Sciatic nerve (tissue), 2 donors: ENCODE data around the gene LMAN1L. TPM values are rescaled to one million over a fixed set of nuclear protein-coding genes. Genes with fewer than 3 reads are reported as not detected.

Source experiments
- ATAC-seq: fragments of 200-7000 bp; cut with Tn5 transposase; one replicate; pipeline ENCODE4 v1.9.1; 2020; ENCODE audit warnings: mild to moderate bottlenecking, moderate library complexity
- DNase-seq: peaks from one replicate; pipeline ENCODE4 v3.0.0-alpha.2; 2020; ENCODE audit warnings: low spot score
- intact Hi-C: fragments of 100-400 bp; cut with DNase I; formaldehyde crosslinking; loops from one replicate; pipeline ENCODE4 v1.14.2; 2022
- total RNA-seq: library from RNA; stranded (reverse); fragmentation: NEBNext Ultra II Directional; extraction: Animal tissue kit (Norgen Biotek cat#: 25700); gene quantifications from one replicate; pipeline ENCODE4 v1.2.1, GENCODE V29; 2021
- donor health status: DM: no; HTN: no; CAD: no.
- donor health status: DM: no; HTN: no; CAD: no.

LMAN1L gene
- total RNA-seq, 1 donor from 2014 or later, result not detected

DNA sequence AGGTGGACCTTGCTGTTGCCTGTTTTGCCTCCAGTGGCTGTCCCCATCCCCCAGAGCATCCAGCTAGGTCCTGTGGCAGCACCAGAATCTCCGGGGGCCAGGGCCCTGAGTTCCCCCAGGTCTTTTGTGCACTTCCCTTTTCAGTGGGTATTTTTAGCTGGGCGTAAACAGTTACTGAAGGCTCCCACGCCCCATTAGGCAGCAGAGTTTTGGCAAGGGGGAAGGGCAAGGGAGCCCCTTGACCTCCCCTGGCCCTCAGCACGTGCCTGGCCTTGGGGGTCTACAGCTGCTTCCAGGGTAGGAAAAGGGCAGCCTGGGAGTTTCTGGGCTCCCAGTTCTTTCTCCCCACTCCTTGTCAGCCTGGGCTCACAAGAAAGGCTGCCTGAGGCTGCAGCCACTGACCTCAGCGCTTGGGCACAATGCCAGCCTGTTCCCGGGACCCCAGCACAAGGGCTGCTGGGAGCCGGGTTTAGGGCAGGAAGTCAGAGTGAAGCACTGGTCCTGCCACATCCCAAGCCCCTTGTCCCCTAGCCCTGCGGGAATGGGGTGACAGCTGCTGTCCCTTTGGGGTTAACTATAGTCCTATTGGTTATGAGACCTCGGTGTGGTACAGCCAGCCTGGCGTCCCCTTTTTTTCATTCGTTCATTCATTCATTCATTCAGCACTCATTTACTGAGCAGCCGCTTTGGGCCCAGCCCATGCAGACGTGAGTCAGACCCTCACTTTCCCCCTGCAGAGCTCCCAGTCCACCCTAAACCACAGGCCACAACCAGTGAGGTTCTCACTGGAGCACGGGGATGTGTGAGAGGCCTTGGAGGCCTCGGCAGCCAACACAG is 22.3 kb upstream of the LMAN1L start:
- ATAC-seq, result peak; percentile 60
- intact Hi-C loops, result no loop called here
- DNase-seq, result peak; percentile 92

DNA sequence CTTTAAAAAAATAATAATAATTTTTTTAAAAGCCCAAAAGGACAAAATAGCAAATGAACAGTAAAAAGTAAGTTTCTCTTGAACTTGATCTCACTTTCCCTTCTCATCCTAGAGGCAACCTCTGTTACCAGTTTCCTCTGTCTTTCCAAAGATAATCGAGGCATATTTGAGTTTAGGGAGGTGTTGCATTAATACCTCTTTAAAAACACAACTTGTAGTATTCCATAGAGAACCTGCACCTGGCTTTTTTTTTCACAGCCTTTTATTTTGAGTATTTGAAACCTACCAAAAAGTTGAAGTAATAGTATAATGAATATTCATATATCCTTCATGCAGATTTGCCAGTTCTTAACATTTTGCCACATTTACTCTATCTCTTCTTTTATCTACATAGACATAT is 21.6 kb upstream of the LMAN1L start:
- ATAC-seq (no peak), DNase-seq (no peak)
- intact Hi-C loops, result no loop called here

DNA sequence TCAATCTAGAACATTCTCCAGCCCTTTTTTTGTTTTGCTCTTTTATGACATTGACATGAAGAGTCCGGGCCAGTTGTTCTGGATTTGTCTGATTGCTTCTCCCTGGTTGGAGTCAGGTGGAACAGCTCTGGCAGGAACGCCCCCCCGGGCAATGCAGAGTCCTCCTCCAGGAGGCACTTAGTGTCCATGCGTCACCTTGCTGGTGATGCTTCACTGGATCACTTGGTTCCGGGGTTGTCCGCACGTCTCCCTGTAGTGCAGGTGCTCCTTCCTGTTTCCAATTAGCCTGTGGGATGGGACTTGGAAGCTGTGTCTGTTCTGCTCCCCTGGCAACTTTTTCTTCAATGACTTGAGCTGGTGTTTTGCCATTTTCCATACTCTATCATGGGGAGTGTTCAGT is 21.0 kb upstream of the LMAN1L start:
- no peak for DNase-seq
- ATAC-seq, result no peak
- intact Hi-C loops, result no loop called here

DNA sequence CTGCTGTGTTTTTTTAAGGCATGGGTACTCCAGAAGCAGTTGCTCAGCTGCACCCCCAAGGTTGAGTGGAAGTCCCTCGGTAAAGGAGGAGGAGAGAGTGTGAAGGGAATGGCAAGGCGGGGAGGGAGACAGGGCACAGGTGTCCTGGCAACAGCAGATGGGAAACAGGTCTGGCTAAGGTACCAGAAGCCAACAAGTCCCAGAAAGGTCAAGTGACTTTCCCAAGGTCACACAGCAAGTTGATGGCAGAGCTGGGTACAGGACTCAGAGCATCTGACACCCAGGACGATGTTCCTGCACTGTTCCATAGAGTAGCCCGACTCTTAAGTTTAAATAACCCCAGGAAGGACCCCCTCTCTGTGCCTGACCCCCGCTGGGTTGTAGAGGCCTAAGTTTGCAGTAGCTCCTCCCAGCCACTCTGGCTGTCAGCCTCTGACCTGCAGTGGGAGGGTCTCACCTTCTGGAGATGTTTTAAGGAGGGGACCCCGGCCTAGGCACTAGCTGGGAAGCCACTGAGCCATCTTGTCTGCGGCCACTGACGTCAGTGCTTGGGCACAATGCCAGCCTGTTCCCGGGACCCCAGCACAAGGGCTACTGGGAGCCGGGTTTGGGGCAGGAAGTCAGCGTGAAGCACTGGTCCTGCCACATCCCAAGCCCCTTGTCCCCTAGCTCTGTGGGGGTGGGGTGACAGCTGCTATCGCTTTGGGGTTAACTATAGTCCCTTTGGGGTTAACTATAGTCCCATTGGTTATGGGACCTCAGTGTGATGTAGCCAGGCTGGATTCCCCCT is 20.2 kb upstream of the LMAN1L start:
- ATAC-seq (no peak), DNase-seq (no peak)
- intact Hi-C loops, result no loop called here

DNA sequence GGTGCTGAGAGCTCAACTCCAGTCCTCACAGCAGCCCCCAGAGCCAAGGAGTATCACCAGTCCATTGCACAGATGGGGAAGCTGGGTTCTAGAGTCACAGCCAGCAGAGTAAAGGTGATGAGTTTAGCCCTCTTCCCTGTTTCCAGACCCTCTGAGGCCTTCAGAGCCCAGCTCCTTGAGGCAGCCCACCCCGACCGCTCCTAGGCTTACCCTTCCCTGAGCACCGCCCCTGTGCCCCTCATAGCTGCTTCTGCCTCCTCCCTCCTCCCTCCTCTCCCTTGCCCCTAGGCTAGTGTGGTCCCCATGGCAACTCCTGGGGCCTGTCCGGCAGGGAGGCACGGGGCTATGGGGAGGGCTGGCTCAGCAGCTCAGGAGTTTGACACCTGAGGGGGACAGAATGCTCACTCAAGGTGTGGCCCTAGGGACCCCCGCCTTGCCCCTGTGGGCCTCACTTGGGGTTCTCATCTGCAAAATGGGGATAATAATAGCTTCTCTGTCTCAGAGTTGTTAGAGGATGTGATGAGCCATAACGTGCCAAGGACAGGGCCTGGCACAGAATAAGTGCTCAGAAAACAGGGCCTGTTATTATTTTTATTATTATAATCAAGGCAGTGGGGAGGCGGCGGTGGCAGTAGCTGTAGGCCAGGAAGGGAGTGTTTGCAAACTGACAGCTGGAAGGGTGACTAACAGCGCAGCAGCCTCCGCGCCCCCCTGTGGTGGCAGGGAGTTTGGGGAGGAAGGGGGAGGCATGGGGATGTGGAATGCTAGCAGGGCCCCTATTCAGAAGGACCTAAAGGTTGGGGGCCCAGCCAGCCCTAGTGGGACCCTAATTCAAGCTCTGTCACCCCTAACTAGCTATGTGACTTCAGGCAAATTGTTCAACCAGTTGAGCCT is 19.3 kb upstream of the LMAN1L start:
- intact Hi-C loops, result no loop called here
- ATAC-seq (no peak), DNase-seq (no peak)

DNA sequence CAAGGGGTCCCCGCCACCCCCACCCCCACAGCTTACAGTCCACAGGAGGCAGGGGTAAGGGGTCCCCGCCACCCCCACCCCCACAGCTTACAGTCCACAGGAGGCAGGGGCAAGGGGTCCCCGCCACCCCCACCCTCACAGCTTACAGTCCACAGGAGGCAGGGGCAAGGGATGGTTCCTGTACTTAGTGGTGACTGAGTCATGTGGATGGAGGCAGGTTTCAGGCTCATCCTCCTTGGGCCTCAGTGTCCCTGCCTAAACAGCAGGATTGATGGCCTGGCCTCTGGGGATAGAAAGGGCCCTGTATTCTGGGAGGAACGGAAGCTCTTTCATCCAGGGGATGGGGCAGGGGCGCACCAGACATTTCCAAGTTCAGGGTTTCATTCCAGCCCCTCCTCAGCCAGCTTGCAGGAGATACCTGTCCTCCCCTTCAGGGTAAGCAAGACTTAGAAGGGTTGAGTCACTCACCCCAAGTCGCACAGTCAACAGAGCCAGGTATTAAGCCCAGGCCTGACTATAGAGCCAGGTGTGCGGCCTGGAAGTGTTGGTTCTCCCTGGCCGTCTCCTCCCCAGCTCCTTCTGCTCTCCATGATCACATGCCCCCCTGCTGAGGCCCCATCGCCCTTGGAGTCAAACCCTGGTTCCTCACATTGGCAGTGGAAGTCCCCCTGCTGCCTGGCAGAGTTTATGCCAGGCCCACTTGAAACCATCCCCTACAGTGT is 18.2 kb upstream of the LMAN1L start:
- ATAC-seq (no peak), DNase-seq (no peak)
- intact Hi-C loops, result no loop called here

DNA sequence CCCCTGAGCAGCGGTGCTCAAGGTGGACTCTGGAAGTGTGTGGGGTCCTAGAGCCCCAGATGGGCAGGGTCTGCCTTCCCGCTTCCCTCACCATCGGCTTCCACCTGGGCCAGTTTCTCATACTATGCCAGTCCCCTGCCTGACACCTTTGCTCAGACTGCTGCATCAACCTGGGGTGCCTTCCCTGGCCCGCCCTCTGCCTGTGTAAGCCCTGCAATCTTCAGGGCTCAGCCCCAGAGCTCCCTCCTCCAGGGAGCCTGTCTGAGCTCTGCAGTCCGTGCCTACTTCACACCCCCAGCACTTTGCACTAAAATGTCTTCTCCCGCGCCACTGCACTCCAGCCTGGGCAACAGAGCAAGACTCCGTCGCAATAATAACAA is 17.7 kb upstream of the LMAN1L start:
- ATAC-seq (no peak), DNase-seq (no peak)
- intact Hi-C loops, result no loop called here

DNA sequence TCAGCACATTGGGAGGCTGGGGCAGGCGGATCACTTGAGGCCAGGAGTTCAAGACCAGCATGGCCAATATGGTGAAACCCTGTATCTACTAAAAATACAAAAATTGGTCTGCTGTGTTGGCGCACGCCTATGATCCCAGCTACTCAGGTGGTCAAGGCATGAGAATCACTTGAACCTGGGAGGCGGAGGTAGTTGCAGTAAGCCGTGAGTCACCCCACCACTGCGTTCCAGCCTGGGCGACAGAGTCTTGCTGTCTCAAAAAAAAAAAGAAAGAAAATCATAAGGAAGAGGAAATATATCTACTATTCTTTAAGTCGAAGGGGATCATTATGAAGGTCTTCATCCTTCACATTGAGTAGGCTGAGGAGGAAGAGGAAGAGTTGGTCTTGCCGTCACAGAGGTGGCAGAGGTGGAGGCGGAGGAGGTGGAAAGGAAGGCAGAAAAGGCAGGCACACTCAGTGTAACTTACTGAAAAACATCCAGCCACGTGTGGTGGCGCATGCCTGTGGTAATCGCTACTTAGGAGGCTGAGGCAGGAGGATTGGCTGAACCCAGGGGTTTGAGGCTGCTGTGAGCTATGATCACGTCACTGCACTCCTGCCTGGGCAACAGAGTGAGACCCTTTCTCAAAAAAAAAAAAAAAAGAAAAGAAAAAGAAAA is 16.5 kb upstream of the LMAN1L start:
- DNase-seq (no peak), ATAC-seq (no peak)
- intact Hi-C loops, result no loop called here

DNA sequence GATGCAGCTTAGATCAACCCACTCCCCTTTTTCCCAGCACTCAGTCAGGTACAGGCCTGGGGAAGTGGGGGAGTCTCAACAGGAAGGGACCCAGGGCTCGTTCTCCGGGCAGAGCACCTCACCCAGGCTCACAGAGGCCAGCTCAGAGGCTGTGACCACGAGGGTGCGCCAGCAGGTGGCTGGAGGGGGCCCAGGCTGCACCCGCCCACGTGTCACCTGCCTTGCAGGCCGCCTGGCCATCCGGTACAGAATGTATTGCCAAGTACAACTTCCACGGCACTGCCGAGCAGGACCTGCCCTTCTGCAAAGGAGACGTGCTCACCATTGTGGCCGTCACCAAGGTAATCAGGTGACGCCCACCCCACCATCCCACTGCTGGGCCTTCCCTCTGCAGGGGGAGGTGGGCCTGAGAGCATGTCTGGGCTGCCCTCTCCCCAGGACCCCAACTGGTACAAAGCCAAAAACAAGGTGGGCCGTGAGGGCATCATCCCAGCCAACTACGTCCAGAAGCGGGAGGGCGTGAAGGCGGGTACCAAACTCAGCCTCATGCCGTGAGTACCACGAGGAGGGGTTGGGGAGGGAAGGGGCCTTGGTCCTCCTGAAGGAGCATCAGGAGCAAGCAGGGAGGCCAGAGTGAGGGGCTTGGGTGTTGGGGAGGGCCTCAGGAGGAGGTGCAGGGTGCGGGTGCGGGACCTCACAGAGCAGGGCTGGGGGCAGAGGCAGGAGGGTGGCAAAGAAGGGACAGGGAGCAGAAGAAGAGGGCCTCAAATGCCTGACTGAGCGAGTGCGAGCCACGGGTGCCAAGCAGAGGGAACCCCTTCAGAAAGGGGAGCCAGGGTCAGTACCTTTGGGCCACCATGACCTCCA is 14.0 kb upstream of the LMAN1L start:
- ATAC-seq (no peak), DNase-seq (no peak)
- intact Hi-C loops, result no loop called here

DNA sequence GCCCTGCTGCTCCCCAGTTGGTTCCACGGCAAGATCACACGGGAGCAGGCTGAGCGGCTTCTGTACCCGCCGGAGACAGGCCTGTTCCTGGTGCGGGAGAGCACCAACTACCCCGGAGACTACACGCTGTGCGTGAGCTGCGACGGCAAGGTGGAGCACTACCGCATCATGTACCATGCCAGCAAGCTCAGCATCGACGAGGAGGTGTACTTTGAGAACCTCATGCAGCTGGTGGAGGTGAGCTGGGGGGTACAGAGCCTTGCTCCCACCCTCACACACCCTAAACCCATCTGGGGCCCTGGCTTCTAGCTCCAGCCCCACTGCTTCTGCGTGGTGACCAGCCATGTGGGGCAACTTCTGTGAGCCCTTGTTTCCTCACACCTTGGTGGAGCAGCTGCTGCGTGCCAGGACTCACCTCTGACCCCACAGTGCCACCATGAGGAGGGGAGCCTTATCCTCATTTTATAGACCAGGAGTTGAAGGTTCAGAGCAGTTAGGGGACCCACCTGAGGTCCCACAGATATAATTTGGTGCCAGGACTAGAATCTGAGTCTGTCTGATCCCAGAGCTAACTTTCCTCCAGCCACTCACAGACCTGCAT is 13.3 kb upstream of the LMAN1L start:
- DNase-seq (no peak), ATAC-seq (no peak)
- intact Hi-C loops, result no loop called here

DNA sequence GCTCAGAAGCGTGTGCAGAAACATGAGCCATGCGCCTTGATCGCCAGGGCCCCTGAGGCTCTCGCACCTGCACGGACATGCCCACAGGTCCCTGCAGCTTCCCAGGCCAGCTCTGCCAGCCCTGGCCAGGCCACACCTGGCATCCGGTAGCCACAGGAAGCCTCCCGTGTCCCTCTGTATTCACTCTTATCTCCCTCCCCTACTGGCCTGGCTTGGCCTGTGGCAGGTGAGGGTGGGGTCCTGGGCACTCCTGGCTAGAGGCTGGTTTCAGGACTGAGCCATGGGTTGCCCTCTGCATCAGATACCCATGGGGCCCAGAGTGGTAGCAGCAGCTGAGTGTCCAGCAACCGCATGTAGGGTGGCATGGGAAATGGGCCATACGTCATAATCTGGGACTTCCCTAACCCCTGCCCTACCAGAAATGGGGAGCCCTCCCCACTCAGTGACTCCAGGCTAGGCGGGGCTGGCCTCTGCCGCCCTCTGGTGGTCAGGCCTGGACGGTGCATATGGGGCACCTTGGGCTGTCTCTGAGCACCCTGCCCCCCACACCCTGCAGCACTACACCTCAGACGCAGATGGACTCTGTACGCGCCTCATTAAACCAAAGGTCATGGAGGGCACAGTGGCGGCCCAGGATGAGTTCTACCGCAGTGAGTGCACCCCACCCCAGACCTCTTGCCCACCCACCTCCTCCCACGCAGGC is 12.6 kb upstream of the LMAN1L start:
- peak; percentile 91 for ATAC-seq
- intact Hi-C loops, result loop anchor here (2.0 kb wide), 1 partner anchor 29 kb away; no protein-coding TSS in a partner anchor
- DNase-seq, result peak; percentile 83

DNA sequence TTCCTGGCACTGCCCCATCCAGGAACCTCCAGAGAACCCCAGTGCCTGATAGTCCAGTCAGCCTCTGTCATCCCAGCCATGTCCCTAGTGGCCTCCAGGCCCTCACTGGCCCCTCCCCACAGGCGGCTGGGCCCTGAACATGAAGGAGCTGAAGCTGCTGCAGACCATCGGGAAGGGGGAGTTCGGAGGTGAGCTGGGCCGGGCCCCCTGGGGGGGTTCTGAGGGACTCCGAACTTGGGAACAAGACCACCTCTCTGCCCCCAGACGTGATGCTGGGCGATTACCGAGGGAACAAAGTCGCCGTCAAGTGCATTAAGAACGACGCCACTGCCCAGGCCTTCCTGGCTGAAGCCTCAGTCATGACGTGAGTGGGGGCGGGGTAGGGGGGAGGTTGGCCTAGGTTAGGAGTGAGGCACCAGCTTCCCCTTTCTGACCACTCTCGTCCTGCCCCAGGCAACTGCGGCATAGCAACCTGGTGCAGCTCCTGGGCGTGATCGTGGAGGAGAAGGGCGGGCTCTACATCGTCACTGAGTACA is 12.0 kb upstream of the LMAN1L start:
- peak; percentile 13 for ATAC-seq
- intact Hi-C loops, result loop anchor here (2.0 kb wide), 1 partner anchor 30 kb away; no protein-coding TSS in a partner anchor
- no peak for DNase-seq

DNA sequence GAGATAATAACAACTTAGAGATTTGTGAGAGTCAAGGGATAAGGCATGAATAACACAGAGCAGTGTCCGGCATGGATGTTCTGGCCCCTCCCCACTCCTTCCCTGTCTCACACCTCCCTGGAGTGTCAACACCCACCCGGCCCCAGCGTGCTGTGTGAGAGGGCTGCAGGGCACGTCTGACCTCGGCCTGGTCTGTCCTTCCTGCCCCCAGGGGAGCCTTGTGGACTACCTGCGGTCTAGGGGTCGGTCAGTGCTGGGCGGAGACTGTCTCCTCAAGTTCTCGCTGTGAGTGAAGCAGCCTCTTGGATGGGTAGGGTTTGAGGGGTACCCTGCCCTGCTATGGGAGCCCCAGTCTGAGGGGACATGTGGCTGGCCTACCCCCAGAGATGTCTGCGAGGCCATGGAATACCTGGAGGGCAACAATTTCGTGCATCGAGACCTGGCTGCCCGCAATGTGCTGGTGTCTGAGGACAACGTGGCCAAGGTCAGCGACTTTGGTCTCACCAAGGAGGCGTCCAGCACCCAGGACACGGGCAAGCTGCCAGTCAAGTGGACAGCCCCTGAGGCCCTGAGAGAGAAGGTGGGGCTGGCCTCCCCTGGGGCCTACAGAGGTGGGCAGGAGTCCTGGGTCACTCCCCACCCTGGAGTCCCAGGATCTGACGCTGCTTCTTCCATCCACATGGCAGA is 11.2 kb upstream of the LMAN1L start:
- DNase-seq (no peak), ATAC-seq (no peak)
- intact Hi-C loops, result loop anchor here (2.0 kb wide), 1 partner anchor 31 kb away; no protein-coding TSS in a partner anchor

DNA sequence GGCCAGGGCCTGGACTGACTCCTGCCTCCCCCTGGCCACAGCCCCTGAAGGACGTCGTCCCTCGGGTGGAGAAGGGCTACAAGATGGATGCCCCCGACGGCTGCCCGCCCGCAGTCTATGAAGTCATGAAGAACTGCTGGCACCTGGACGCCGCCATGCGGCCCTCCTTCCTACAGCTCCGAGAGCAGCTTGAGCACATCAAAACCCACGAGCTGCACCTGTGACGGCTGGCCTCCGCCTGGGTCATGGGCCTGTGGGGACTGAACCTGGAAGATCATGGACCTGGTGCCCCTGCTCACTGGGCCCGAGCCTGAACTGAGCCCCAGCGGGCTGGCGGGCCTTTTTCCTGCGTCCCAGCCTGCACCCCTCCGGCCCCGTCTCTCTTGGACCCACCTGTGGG is 10.3 kb upstream of the LMAN1L start:
- no peak for ATAC-seq
- no peak for DNase-seq
- intact Hi-C loops, result no loop called here

DNA sequence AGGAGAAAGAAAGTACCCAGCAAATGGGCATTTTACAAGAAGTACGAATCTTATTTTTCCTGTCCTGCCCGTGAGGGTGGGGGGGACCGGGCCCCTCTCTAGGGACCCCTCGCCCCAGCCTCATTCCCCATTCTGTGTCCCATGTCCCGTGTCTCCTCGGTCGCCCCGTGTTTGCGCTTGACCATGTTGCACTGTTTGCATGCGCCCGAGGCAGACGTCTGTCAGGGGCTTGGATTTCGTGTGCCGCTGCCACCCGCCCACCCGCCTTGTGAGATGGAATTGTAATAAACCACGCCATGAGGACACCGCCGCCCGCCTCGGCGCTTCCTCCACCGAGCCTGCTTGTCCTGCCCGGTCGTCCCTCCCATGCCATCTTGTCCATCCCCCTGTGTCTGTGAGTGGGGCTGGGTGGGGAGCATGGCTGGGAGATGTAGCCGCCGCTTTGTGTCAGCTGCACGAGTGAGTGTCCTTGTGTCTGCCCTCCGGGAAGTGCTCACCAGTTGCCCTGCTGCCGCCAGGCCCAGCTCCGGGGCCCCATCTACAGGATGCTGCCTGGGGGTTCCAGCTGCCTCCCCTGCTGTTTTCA is 9.7 kb upstream of the LMAN1L start:
- intact Hi-C loops, result no loop called here
- ATAC-seq (no peak), DNase-seq (no peak)
